ENCODE measurements around the gene EPHA10. TPM values are rescaled to one million over a fixed set of nuclear protein-coding genes. Genes with fewer than 3 reads are reported as not detected.

The EPHA10 gene
- total RNA-seq, 4 donors from 2014 or later: 0.17 to 0.83 (median 0.39) TPM

GRCh38 chr1:37725851-37726613 lies 38.9 kb downstream of the EPHA10 start:
- WGBS: 81% methylated on average over 13 of the region's 14 CpGs
- no peaks in the 10 kb centered on the region for H3K9me3 ChIP-seq
- TF ChIP-seq POLR2A (IDR thresholded peaks at IDR 0.05; ENCODE audit: low read depth) (no peak), EP300 (IDR thresholded peaks at IDR 0.05) (no peak), POLR2AphosphoS5 (IDR thresholded peaks at IDR 0.05) (no peak), CTCF (IDR thresholded peaks at IDR 0.05) (no peak)
- peaks cover 0 to 6% (median 0%) of the 10 kb centered on the region in 4 donors for H3K4me1 ChIP-seq
- H3K4me3 ChIP-seq: no peak overlapping the region
- H3K36me3 ChIP-seq: no peaks in the 10 kb centered on the region
- no peak overlapping the region for H3K27ac ChIP-seq (replicated peaks in 1 of 4)
- intact Hi-C loops (cut with DNase I): no loop called here
- DNase-seq (ENCODE audit: extremely low spot score): no peak
- peaks cover 0 to 52% (median 3%) of the 10 kb centered on the region in 4 donors for H3K27me3 ChIP-seq

- Histone ChIP-seq H3K36me3 (no peaks in the 10 kb centered on the region), H3K27ac (replicated peaks in 1 of 4) (no peak overlapping the region), H3K9me3 (no peaks in the 10 kb centered on the region), H3K27me3 (peaks cover 0 to 64% (median 3%) of the 10 kb centered on the region in 4 donors), H3K4me1 (peaks cover 0 to 6% (median 0%) of the 10 kb centered on the region in 4 donors), H3K4me3 (no peak overlapping the region)
- 81% methylated on average over 6 of the region's 6 CpGs for WGBS
- no peak for TF ChIP-seq POLR2AphosphoS5 (IDR thresholded peaks at IDR 0.05)
- TF ChIP-seq EP300 (IDR thresholded peaks at IDR 0.05): no peak
- DNase-seq (ENCODE audit: extremely low spot score): no peak
- intact Hi-C loops (cut with DNase I): no loop called here
These were observed 40.3 kb downstream of the EPHA10 start for GRCh38 chr1:37724575-37724974.

- Histone ChIP-seq H3K4me1 (peaks cover 0 to 6% (median 0%) of the 10 kb centered on the region in 4 donors), H3K9me3 (no peaks in the 10 kb centered on the region), H3K36me3 (no peaks in the 10 kb centered on the region), H3K4me3 (no peak overlapping the region), H3K27me3 (peaks cover 0 to 69% (median 3%) of the 10 kb centered on the region in 4 donors), H3K27ac (replicated peaks in 1 of 4) (no peak overlapping the region)
- intact Hi-C loops (cut with DNase I): no loop called here
- TF ChIP-seq EP300 (IDR thresholded peaks at IDR 0.05) (no peak), CTCF (IDR thresholded peaks at IDR 0.05) (no peak)
- no peak for DNase-seq (ENCODE audit: extremely low spot score)
- WGBS: 60% methylated on average over 8 of the region's 11 CpGs
These were observed 41.4 kb downstream of the EPHA10 start for GRCh38 chr1:37723390-37724078.

- Histone ChIP-seq H3K27me3 (peaks cover 0 to 74% (median 3%) of the 10 kb centered on the region in 4 donors), H3K36me3 (no peaks in the 10 kb centered on the region), H3K9me3 (no peaks in the 10 kb centered on the region), H3K4me3 (no peak overlapping the region), H3K27ac (replicated peaks in 1 of 4) (no peak overlapping the region), H3K4me1 (peaks cover 0 to 6% (median 0%) of the 10 kb centered on the region in 4 donors)
- 87% methylated on average over 6 of the region's 6 CpGs for WGBS
- TF ChIP-seq EP300 (IDR thresholded peaks at IDR 0.05) (no peak), POLR2AphosphoS5 (IDR thresholded peaks at IDR 0.05) (no peak), POLR2A (IDR thresholded peaks at IDR 0.05; ENCODE audit: low read depth) (no peak), CTCF (IDR thresholded peaks at IDR 0.05) (no peak)
- no peak for DNase-seq (ENCODE audit: extremely low spot score)
- intact Hi-C loops (cut with DNase I): no loop called here
These were observed 41.9 kb downstream of the EPHA10 start for GRCh38 chr1:37723072-37723389.

- no peak for DNase-seq (ENCODE audit: extremely low spot score)
- intact Hi-C loops (cut with DNase I): no loop called here
- Histone ChIP-seq H3K27ac (replicated peaks in 1 of 4) (peak overlapping the region in 1 of 4 donors; percentile 45), H3K9me3 (no peaks in the 10 kb centered on the region), H3K4me1 (peaks cover 0 to 6% (median 0%) of the 10 kb centered on the region in 4 donors), H3K36me3 (no peaks in the 10 kb centered on the region), H3K4me3 (no peak overlapping the region), H3K27me3 (peaks cover 0 to 80% (median 3%) of the 10 kb centered on the region in 4 donors)
- TF ChIP-seq EP300 (IDR thresholded peaks at IDR 0.05) (no peak), POLR2A (IDR thresholded peaks at IDR 0.05; ENCODE audit: low read depth) (no peak), CTCF (IDR thresholded peaks at IDR 0.05) (no peak)
- WGBS: 73% methylated on average over 14 of the region's 14 CpGs
These were observed 42.5 kb downstream of the EPHA10 start for GRCh38 chr1:37722181-37723071.
